Measurements from ENCODE around the gene KRT7.
"Not testable (repeated sequence)": the region's sequence is repeated elsewhere in the genome, so short reads cannot be mapped to it uniquely, and the experiment has no call there.

KRT7 gene

DNA sequence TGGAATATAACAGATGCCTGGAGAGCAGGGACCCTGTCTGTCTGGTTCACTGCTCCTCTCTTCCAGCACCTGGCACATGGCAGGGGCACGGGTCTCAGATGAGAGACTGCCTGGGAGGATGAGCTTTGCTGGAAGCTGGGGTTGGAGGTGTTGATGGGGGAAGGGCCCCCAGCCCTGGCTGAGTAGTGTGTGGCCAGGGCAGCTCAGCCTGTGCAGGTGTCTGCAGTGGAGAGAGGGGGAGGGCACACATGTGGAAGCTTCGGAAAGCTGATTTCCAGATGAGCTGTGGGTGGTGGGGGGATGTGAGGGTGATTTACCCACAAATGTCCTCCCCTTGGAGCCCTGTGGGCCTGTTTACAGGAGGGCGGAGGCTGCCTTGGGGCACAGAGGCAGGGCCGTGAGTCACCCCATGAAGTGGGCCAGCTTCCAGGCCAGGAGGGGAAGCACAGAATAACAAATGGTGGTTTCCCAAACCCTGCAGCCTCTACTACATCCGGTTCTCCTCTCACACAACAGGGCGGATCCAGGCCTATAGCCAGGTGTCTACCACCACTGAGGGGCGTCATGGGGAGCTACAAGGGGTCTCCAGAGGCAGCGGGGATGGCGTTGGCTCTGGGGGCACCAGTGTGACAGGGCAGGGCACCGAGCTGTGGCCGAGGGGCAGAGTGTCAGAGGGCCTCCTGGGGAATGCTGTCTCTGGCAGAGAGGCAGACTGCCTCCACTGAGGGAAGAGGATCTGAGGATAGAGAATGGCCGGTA, 11.0 kb downstream of the KRT7 start:
- peak; percentile 97 for DNase-seq (ENCODE audit: low spot score)

DNA sequence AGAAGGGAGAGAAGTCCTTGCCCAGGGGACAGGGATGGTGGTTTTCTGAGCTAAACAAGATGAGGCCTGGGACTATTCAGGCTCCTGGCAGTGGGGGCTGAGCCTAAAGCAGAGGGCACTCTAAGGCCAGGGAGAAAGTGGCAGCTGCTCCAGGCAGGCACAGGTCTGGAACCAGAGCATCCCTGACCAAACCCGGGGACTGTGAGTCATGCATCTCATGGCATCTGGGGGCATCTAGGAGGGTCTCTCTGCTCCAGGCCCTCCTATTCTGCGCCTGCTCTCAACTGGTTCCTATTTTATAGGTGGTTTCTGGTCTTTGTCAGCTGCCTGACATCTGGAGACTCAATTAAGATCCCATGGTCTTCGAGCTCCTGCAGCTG, 11.6 kb downstream of the KRT7 start:
- DNase-seq (ENCODE audit: low spot score) = peak; percentile 42

DNA sequence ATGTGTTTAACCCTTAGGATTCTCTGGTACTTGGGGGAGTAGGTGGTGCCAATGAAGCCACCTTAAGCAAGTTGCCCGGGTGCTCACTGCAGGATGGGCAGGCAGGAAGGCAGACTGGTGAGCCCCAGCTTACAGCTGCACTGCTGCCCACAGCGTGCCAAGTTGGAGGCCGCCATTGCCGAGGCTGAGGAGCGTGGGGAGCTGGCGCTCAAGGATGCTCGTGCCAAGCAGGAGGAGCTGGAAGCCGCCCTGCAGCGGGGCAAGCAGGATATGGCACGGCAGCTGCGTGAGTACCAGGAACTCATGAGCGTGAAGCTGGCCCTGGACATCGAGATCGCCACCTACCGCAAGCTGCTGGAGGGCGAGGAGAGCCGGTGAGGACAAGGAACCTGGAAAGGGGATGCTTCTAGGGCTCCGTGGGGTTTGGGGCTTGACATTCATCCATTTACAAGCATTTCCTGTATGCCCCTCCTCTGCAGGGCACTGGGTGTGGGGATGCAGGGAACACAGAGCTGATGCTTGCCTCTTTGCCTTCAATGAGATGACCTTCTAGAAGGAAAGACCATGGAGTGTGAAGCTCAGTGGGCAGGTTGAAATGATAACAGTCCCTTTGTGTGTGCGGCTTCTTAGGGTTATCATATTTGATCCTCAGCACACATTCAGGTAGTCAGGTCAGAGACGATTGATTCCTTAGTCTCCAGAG, 12.4 kb downstream of the KRT7 start:
- peak; percentile 32 for DNase-seq (ENCODE audit: low spot score)

DNA sequence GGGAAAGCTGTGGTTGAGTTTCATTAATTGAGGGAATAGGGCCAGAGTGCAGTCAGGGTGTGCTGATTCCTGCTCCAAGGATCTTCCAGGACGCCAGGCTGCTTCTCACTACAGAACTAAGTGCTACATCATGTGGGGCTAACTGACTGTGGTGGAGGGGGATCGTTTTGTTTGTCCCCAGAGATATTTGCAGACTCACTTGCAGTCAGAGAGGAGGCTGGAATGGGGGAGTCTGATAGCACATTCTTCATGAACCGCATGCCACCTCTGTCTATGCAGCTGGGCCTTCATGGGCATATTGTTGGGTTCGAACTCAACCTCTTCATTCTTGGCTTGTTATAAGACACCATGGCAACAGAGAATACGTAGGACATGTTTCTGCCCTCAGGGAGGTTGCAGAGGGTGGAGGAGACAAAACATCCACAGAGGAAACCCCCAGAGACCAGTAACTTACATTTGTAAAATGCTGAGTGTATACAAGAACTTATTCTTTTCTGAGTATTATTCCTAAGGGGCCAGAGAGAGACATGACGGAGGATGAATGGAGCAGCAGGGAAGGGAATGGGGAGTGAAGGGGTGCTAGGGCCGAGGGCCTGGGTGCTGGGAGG, 13.0 kb downstream of the KRT7 start:
- peak; percentile 31 for DNase-seq (ENCODE audit: low spot score)

DNA sequence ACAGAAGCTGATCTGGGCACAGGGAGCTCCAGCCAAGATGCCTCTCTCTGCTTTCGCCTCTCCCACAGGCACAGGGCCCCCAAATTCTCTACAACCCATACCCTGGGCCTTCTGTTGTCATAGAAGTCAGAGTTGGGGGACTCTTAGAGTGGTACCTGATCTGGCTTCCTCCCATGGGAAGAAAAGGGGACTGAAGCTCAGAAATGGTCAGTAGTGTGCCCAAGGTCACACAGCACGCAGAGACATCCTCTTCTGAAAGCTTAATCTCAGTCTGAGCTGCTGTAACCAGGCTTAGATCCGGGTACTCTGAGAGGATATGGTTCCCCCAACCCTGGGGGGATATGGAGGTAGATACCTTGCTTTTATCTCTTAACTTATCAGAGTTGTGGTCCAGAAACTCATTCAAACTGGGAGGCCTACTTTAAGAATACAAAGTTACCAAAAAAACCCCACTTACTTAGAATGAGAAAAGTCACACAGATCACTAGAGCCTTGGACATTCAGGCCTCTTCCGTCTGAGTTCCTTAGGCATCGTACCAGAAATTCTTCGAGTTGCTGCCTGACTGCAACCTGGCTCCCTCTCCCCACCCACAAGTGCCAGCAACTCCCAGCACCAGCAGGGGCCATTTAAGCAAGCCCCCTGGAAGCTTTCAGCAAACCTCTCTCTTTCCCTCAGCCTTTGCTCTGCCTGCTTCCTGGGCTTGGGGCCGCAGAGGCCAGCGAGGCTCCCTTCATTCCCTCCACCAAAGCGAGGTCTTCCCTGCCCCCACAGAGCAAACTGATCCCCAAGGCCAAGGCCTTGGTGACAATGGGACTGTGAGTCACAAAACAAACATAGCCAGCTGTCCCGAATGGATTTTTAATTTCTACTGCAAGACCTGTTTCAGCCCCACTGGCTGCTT, 13.9 kb downstream of the KRT7 start:
- DNase-seq (ENCODE audit: low spot score) = peak; percentile 77

DNA sequence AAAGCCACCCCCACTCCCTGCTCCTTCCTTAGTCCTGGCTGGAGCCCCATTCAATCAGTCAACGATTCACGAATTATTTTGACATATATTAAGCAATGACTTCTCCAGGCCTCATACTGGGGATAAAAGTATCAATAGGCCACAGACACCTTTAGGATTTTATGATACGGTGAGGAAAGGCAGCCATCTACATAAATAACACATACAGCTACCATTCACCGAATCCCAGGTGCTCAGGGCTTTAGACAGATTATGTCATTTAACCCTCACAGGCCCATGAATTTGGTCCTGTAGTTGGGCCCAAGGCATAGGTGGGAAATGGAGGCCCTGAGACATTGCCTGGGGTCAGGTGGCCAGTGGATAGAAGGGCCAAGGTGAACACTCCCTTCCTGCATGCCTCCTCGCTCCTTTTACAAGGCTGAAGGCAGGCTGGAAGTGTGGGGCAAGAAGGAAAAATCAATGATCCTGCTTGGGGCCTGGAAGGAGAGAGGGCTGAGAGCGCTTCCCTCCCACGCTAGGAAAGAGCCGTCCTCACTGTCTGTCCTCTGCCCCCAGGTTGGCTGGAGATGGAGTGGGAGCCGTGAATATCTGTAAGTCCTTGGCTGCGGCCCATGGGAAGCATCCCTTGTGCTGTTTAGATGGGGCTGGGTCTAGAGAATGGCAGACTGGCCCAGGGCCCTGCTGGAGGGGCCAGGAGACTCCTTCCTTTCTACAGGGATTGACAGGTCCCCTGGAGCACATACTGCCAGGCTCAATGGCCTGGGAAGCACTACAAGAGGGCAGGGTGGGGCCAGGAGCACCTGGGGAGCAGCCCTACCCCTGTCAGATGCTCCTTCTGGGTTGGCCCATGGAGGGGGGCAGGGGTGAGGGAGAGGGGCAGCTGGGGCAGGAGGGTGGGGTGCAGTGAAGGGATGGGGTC, 14.8 kb downstream of the KRT7 start:
- DNase-seq (ENCODE audit: low spot score) = peak; percentile 41

DNA sequence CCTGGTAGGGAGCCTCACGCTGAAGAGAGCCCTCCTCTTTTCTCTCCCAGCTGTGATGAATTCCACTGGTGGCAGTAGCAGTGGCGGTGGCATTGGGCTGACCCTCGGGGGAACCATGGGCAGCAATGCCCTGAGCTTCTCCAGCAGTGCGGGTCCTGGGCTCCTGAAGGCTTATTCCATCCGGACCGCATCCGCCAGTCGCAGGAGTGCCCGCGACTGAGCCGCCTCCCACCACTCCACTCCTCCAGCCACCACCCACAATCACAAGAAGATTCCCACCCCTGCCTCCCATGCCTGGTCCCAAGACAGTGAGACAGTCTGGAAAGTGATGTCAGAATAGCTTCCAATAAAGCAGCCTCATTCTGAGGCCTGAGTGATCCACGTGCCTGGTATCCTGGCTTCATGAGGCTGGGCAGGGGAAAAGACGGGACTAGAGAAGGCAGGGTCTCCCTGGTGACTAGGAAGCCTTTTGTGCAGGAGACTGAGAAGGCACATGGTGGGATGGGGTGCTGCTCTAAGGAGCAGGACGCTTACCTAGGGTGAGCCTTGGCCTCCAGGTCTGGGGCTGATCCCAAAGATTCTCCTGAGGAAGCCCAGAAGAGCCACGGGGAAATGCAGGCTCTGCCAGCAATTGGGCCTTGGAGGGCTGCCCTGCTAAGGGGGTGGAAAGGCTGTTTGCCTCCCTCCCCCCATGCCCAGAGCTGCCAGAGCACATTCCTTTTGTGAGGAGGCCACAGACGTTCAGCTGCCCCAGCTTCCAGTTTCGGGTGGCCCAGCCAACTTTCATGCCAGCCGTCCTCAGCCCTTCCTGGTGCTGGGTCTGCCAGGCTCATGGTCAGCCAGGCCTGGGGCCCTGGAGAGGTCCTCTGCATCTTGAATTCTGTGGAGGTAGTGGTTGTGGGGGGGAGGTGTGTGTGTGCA, 15.8 kb downstream of the KRT7 start:
- DNase-seq (ENCODE audit: low spot score) = peak; percentile 62

DNA sequence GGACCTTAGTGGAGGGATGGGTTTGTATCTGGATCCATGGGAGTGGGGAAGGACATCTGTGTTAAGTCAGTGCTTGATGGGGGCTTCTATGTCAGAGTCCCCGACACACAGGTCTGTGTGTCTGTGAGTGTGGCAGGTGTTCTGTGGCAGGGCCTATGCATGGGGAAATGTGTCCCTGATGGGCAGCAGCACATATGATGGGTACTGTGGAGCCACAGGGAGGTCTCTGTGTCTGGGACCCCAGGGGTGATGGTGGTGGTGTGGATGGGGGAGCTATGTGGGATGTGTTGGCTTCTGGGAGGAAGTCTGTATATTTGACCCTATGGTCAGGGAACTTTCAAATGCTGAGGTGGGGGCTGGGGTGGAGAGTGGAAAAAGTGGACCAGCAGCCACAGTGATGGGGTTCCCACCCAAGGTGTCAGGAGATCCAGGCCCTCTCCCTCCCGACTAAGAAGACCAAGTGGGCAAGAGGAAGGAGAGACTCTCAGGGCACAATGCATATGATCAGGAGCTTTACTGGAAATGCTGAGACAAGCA, 16.5 kb downstream of the KRT7 start:
- no peak for DNase-seq (ENCODE audit: low spot score)

DNA sequence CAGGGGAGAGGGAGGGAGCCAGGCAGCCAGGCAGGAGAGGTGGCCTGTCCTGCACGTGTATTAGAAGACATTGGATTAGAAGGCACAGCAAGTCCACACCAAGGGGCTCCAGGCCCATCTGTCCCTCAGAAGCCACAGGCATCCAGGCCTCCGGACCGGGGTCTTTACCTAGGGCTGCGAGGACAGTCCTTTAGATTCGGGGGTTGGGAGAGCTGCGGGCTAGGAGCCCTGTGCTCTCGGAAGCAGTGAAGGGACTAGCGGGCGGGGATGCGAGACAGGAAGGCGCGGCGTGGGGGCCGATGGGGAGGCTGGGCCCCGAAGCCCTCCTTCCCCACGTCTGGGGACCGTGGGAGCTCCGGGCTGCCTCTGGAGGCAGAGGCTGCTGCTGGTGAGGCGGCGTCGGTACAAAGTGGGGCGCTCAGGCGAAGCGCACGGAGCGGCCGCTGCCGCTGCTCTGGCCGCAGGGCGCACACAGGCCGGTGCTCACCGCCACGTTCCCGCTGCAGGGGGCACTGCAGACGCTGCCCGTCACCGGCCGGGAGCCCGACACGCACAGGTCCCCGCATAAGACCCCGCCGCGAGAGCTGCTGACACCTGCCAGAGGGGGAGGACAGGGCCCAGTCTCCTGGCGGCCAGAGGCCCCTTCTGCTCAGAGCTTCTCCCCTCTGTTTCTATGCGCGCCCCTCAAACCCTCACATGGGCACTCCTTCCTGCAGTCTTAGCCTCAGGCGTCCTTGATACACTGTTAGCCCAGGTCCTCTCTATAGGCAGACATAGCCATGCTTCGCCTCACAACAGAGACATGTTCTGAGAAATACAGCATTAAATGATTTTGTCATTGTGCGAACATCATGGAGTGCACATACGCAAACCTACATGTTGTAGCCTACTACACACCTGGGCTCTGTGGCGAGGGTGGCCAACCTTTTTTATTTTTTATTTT, 17.3 kb downstream of the KRT7 start:
- DNase-seq (ENCODE audit: low spot score) = peak; percentile 51

DNA sequence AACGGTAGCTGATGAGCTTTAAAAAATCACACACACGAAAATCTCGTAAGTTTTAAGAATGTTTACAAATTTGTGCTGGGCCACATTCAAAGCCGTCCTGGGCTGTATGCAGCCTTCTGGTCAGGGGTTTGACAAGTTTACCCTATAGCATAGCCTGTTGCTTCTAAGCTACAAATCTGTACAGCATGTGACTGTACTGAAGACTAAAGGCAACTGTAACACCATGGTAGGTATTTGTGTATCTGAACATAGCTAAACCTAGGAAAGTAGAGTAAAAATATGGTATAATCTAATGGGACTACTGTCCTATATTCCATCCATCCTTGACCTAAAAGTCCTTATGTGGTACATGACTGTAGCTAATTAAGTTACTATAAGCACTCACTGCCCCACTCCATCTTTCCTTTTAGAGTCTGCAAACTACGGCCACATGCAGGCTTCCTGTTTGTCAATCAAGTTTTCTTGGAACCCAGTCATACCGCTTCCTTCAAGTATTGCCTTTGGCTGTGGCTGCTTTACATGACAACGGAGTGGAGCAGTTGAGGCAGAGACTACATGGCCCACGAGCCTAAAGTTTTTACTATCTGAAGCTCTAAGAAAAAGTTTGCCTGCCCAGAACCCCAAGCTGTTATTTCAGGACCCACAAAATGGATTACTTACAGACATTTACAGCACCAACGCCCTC, 18.5 kb downstream of the KRT7 start:
- DNase-seq (ENCODE audit: low spot score) = peak; percentile 64

DNA sequence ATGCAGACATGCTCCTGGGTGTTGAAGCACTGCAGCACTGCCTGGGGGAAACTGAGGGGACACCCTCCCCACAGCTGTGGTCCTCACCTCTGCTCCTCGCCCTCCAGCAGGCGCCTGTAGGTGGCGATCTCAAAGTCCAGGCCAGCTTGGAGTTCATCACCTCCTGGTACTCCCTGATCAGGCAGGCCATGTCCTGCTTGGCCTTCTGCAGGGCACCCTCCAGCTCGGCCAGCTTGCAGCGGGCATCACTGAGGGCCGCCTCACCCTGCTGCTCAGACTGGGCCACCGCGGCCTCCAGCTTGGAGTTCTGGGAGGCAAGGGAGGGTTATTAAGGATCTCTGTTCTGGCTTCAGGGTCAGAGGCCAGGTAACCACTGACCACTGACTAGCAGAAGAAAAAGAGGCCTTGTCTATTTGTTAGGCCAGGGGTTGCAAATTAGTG, 19.2 kb downstream of the KRT7 start:
- not testable (repeated sequence) for DNase-seq (ENCODE audit: low spot score)

DNA sequence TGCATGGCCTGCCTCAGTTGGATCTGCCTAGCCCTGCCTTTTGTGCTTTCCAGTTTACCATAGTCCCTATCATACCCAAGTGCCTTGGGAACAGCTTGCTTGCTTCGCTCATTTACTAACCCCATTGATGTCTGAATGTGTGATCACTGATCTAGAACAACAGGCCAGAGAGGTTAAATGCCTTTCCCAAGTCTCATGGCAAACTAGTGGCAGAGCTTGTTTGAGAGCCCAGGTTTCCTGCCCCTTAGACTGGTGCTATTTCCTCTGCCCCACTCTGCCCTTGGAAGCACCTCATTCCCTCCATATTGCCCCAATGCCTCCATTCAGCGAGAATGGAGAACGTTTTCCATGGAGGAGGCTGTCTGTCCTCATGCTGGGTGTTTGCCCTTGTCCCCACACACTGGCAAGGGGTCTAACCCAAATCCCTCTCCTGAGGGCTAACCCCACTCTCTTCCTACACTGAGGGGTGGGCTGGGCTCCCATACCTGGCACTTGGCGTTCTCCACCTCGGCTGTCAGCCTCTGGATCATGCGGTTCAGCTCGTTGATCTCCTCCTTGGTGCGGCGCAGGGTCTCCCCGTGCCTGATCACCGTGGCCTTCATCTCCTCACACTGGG, 19.8 kb downstream of the KRT7 start:
- peak; percentile 91 for DNase-seq (ENCODE audit: low spot score)

DNA sequence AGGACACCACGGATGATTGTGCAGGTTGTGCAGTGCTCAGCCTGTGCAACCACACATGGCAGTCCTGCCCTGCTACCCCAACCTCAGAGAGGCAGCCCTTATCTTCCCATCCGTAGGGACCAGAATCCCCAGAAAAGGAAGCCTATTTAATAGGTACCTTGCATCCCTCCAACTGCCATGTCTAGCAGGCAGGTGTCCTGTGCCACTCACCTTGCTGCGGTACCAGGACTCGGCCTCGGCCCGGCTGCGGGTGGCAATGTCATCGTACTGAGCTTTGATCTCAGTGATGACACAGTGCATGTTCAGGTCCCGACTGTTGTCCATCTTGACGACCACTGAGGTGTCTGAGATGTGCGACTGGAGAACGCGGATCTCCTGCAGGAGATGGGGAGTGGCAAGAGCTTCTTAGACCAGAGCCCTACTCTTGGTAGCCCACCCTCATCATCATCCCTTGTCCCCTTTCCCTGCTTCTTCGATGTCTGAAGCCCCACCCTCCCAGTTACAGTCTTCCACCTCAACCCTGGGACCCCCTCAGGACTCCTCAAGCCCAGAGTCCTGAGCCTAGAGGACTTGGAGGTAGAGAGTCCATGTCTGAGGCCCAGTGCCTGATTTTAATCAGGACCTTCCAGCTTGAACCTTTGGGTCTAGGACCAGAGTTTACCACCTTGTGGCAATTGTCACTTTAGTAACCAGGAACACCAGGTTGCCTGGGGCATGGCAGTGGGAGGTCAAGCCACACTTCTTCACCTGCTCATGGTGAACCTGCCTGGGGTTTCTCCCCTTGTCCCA, 20.5 kb downstream of the KRT7 start:
- DNase-seq (ENCODE audit: low spot score) = no peak

DNA sequence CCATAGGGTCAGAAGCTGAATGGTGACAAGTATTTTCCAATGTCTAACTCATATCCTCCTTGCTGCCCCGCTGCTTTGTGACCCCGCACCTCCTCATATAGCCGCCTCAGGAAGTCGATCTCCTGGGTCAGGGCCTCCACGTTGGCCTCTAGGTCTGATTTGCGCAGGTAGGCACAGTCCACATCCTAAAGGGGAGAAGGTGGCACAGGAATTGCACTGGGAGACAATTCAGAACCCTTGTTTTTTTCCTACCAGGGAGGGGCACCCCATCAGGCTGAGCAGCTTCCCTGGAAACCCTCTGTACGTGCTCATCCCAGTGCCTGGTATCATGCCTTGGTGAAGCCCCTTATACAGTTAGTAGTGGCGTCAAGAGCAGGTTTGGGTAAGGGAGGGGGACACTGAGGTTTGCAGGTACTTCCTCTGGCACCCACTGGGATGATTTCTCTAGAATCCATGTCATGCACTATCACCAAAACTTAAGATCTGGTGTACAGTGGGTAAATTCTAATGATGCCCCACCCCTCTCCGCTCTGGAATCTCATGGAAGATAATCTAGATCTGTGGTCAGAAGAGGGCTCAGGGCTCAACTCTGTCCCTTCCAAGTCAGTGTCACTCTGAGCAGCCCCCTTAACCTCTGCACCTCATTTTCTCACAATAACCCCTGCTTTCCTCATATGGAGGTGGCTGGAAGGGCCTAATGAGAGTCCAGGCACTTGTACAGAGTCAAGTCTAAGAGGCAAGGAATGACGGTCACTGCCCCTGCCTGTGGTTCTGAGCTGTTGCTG, 21.3 kb downstream of the KRT7 start:
- peak; percentile 60 for DNase-seq (ENCODE audit: low spot score)

DNA sequence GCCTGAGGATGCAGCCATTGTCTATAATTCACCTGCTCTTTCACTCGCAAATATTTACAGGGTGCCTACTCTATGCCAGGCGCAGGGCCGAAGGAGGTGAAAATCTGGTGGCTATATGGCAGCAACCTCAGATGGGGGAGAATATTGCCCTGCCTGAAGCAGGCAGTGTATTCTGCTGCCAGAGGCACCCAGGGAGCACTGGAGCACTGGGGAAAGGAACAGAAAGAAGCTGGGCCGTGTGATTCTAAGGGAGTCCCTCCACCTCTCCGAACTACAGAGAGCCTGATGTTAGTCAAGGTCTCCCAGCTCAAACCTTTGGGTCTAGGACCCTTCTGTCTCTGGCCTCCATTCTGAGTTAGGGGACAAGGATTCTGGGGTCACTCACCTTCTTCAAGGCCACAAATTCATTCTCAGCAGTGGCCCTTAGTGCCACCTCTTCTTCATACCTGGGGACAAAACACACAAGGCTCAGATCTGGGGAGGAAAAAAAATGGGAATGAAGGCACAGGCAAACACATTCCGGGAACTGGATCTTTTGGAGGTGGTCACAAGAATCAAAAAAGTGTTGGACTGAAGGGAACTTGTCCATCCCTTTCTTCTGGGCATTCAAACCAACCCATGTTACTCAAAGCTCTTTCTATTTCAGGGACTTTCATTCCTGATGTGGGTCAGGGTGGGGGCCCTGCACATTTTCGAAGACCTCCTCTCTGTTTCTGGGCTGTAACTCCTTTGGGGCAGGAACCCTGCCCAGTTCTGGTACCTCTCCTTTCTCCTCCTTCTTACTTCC, 22.1 kb downstream of the KRT7 start:
- DNase-seq (ENCODE audit: low spot score) = peak; percentile 52

All from kidney tubule cell (primary cell).